ENCODE measurements around the gene CCL26. TPM values are rescaled to one million over a fixed set of nuclear protein-coding genes. Genes with fewer than 3 reads are reported as not detected.

The CCL26 gene
- total RNA-seq, 5 donors from 2014 or later (not counting 1 experiment from before 2014, with no cell fraction given), result not detected

GRCh38 chr7:75738604-75738974, 33.4 kb downstream of the CCL26 start, which contains the start of gene HIP1:
Gene HIP1, minus strand, starts transcription at chr7:75738941. Its CDS starts 21 bp downstream, at chr7:75738920.
- Mint-ChIP-seq H3K9me3 (no peaks in the 10 kb centered on the region), H3K4me1 (peaks cover 13 to 27% (median 26%) of the 10 kb centered on the region in 3 donors), H3K4me3 (peak within 1 kb of the TSS; percentile 91 to 100 (median 96)), H3K27ac (peak within 1 kb of the TSS; percentile 95 to 98), H3K27me3 (peaks cover 0 to 9% of the 10 kb centered on the region in 2 donors), H3K36me3 (peaks cover under 1% of the 10 kb centered on the region)
- H3K27me3 ChIP-seq (replicated peaks in 1 of 2; ENCODE audit: control insufficient read depth in 2 of 2, extremely low read depth in 1 of 2, insufficient read depth in 2 of 2, low read length in 1 of 2), result no peaks in the 10 kb centered on the region
- ChIA-PET CTCF (interaction anchor here in 1 of 2 donors (1.0 to 1.8 kb wide), 3 partner anchors 9 to 24 kb away, joined by 3 to 8 read pairs (median 4); no protein-coding TSS in a partner anchor), POLR2A (interaction anchor here in 1 of 2 donors (0.8 to 1.1 kb wide), 2 partner anchors 140 to 176 kb away, joined by 3 to 4 read pairs; partner anchors contain the start of gene RHBDD2)
- ATAC-seq (replicated peaks in 1 of 4), result peak in 2 of 4 experiments; percentile 0 to 4
- H3K36me3 ChIP-seq (ENCODE audit: control insufficient read depth in 2 of 2, extremely low read depth in 1 of 2, insufficient read depth in 1 of 2, low read length in 1 of 2), result no peaks in the 10 kb centered on the region
- H3K27ac ChIP-seq (ENCODE audit: low read length), result peak within 1 kb of the TSS; percentile 81
- H3K4me1 ChIP-seq (ENCODE audit: control insufficient read depth in 1 of 2, extremely low read depth in 1 of 2, insufficient read depth in 2 of 2, low read length in 2 of 2), result peaks cover 0 to 20% of the 10 kb centered on the region in 2 experiments
- DNase-seq, result peak in 3 of 35 experiments; percentile 3 to 7 (median 4)
- no peaks in the 10 kb centered on the region for H3K9me3 ChIP-seq
- H3K4me3 ChIP-seq (ENCODE audit: control insufficient read depth in 1 of 2, extremely low read depth in 1 of 2, low read length in 1 of 2), result peak within 1 kb of the TSS; percentile 92 to 95
- WGBS (ENCODE audit: insufficient coverage), result under 1% methylated on average over 26 of the region's 30 CpGs

DNA sequence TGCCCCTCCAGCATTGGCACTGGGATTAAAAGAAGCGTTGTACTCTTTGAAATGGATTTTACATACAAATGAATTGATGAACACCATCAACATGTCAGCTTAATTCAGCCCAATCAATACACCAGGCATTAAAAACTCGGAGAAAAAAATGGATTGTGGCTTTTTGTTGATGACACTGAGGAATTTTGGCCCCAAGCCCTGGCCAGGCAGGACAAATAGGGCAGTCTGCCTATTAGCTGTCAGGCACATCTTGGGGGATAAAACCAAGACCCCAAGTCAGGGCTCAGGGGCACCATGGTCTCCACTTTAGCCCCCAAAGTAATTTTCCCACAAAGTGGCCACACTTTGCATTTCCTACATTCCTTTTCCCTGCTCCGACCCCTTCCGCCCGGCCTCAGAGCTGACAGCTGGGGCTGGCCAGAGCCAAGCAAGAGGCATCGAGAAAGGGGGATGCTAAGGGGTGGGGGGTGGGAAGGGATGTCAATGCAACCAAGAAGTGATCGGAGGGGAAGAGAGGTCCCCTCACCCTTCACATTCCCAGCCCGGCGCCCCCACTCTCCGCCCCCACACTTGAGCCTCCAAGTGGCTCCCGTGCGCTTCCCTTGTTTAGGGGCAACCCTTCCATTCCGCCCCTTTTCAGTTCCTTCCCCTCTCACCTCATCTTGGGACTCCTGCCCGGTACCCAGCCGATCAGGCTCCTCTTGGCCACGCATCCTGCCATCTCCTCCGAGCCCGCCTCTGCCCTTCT, 34.0 kb downstream of the CCL26 start:
- 0% methylated on average over 9 of the region's 18 CpGs for WGBS (ENCODE audit: insufficient coverage)
- Mint-ChIP-seq H3K36me3 (peaks cover 6% of the 10 kb centered on the region), H3K4me3 (peak overlapping the region; percentile 85 to 91 (median 91)), H3K27me3 (peaks cover 2 to 9% of the 10 kb centered on the region in 2 donors), H3K9me3 (no peaks in the 10 kb centered on the region), H3K4me1 (peaks cover 13 to 30% (median 26%) of the 10 kb centered on the region in 3 donors), H3K27ac (peak overlapping the region; percentile 19 to 79)
- H3K4me1 ChIP-seq (ENCODE audit: control insufficient read depth in 1 of 2, extremely low read depth in 1 of 2, insufficient read depth in 2 of 2, low read length in 2 of 2), result peaks cover 0 to 20% of the 10 kb centered on the region in 2 experiments
- peak in 2 of 35 experiments; percentile 8 to 11 for DNase-seq
- no peaks in the 10 kb centered on the region for H3K27me3 ChIP-seq (replicated peaks in 1 of 2; ENCODE audit: control insufficient read depth in 2 of 2, extremely low read depth in 1 of 2, insufficient read depth in 2 of 2, low read length in 1 of 2)
- peak overlapping the region; percentile 88 to 95 for H3K4me3 ChIP-seq (ENCODE audit: control insufficient read depth in 1 of 2, extremely low read depth in 1 of 2, low read length in 1 of 2)
- H3K27ac ChIP-seq (ENCODE audit: low read length), result peak overlapping the region; percentile 58
- ATAC-seq (replicated peaks in 1 of 4), result no peak
- ChIA-PET POLR2A (no interaction called here), CTCF (interaction anchor here in 1 of 2 donors (1.0 to 1.8 kb wide), 2 partner anchors 9 to 25 kb away, joined by 4 to 8 read pairs; no protein-coding TSS in a partner anchor)
- no peaks in the 10 kb centered on the region for H3K9me3 ChIP-seq
- no peaks in the 10 kb centered on the region for H3K36me3 ChIP-seq (ENCODE audit: control insufficient read depth in 2 of 2, extremely low read depth in 1 of 2, insufficient read depth in 1 of 2, low read length in 1 of 2)

DNA sequence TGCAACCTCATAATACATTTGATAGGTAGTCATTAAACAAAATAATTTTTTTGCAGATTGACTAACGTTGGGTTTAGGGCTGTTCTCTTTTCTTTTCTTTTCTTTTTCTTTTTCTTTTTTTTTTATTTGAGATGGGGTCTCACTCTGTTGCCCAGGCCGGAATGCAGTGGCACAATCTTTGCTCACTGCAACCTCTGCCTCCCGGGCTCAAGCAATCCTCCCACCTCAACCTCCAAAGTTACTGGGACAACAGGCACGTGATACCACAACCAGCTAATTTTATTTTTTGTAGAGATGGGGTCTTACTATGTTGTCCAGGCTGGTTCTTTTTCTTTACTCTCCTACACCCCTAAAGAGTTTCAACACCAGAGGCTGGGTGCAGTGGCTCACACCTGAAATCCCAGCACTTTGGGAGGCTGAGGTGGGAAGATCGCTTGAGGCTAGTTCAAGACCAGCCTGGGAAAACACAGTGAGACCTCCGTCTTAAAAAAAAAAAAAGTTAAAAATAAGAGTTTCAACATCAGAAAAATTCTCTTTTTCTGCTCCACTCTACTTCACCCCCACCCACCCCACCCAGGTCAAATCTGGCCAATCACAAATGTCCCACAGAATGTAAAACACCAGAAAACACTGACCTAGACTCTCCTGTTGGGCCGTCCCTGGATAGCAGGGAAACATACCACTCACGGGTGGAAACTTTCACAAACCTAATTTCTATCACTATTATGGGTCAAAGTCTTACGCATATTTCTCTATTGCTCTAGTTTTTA, 36.2 kb downstream of the CCL26 start:
- Histone ChIP-seq H3K36me3 (ENCODE audit: control insufficient read depth in 2 of 2, extremely low read depth in 1 of 2, insufficient read depth in 1 of 2, low read length in 1 of 2) (no peaks in the 10 kb centered on the region), H3K4me1 (ENCODE audit: control insufficient read depth in 1 of 2, extremely low read depth in 1 of 2, insufficient read depth in 2 of 2, low read length in 2 of 2) (peaks cover 0 to 20% of the 10 kb centered on the region in 2 experiments), H3K27me3 (replicated peaks in 1 of 2; ENCODE audit: control insufficient read depth in 2 of 2, extremely low read depth in 1 of 2, insufficient read depth in 2 of 2, low read length in 1 of 2) (no peaks in the 10 kb centered on the region), H3K9me3 (no peaks in the 10 kb centered on the region), H3K4me3 (ENCODE audit: control insufficient read depth in 1 of 2, extremely low read depth in 1 of 2, low read length in 1 of 2) (no peak overlapping the region), H3K27ac (ENCODE audit: low read length) (no peak overlapping the region)
- Mint-ChIP-seq H3K36me3 (peaks cover 7% of the 10 kb centered on the region), H3K27ac (no peak overlapping the region), H3K4me3 (no peak overlapping the region), H3K9me3 (no peaks in the 10 kb centered on the region), H3K4me1 (peaks cover 12 to 36% (median 22%) of the 10 kb centered on the region in 3 donors), H3K27me3 (peaks cover 2 to 9% of the 10 kb centered on the region in 2 donors)
- WGBS (ENCODE audit: insufficient coverage), result no CpG with 5 or more reads among the region's 9 CpGs
- ChIA-PET CTCF (no interaction called here), POLR2A (no interaction called here)
- no peak for DNase-seq
- ATAC-seq (replicated peaks in 1 of 4), result no peak

- H3K9me3 ChIP-seq, result no peaks in the 10 kb centered on the region
- no peak for DNase-seq
- peaks cover 0 to 24% of the 10 kb centered on the region in 2 experiments for H3K4me1 ChIP-seq (ENCODE audit: control insufficient read depth in 1 of 2, extremely low read depth in 1 of 2, insufficient read depth in 2 of 2, low read length in 2 of 2)
- no peak overlapping the region for H3K27ac ChIP-seq (ENCODE audit: low read length)
- H3K36me3 ChIP-seq (ENCODE audit: control insufficient read depth in 2 of 2, extremely low read depth in 1 of 2, insufficient read depth in 1 of 2, low read length in 1 of 2), result no peaks in the 10 kb centered on the region
- Mint-ChIP-seq H3K4me3 (no peak overlapping the region), H3K27me3 (peaks cover 2 to 9% of the 10 kb centered on the region in 2 donors), H3K9me3 (no peaks in the 10 kb centered on the region), H3K36me3 (peaks cover 7% of the 10 kb centered on the region), H3K4me1 (peaks cover 13 to 36% (median 17%) of the 10 kb centered on the region in 3 donors), H3K27ac (no peak overlapping the region)
- no peak for ATAC-seq (replicated peaks in 1 of 4)
- ChIA-PET POLR2A (interaction anchor here in 1 of 2 donors (0.6 kb wide), 1 partner anchor 322 kb away, joined by 4 read pairs; no protein-coding TSS in a partner anchor), CTCF (interaction anchor here (0.5 to 0.6 kb wide), 2 partner anchors 26 to 480 kb away, joined by 3 to 4 read pairs; no protein-coding TSS in a partner anchor)
- no peaks in the 10 kb centered on the region for H3K27me3 ChIP-seq (replicated peaks in 1 of 2; ENCODE audit: control insufficient read depth in 2 of 2, extremely low read depth in 1 of 2, insufficient read depth in 2 of 2, low read length in 1 of 2)
- WGBS (ENCODE audit: insufficient coverage), result 76% methylated on average over 2 of the region's 9 CpGs
- H3K4me3 ChIP-seq (ENCODE audit: control insufficient read depth in 1 of 2, extremely low read depth in 1 of 2, low read length in 1 of 2), result no peak overlapping the region
These were observed 37.2 kb downstream of the CCL26 start for GRCh38 chr7:75734586-75735458.

GRCh38 chr7:75732764-75733630, 39.0 kb downstream of the CCL26 start:
- no peaks in the 10 kb centered on the region for H3K9me3 Mint-ChIP-seq
- Histone ChIP-seq H3K4me1 (ENCODE audit: control insufficient read depth in 1 of 2, extremely low read depth in 1 of 2, insufficient read depth in 2 of 2, low read length in 2 of 2) (peaks cover 4 to 33% of the 10 kb centered on the region in 2 experiments), H3K9me3 (no peaks in the 10 kb centered on the region), H3K36me3 (ENCODE audit: control insufficient read depth in 2 of 2, extremely low read depth in 1 of 2, insufficient read depth in 1 of 2, low read length in 1 of 2) (no peaks in the 10 kb centered on the region), H3K27me3 (replicated peaks in 1 of 2; ENCODE audit: control insufficient read depth in 2 of 2, extremely low read depth in 1 of 2, insufficient read depth in 2 of 2, low read length in 1 of 2) (no peaks in the 10 kb centered on the region), H3K4me3 (ENCODE audit: control insufficient read depth in 1 of 2, extremely low read depth in 1 of 2, low read length in 1 of 2) (no peak overlapping the region), H3K27ac (ENCODE audit: low read length) (no peak overlapping the region)
- peaks cover 7% of the 10 kb centered on the region for H3K36me3 Mint-ChIP-seq
- WGBS (ENCODE audit: insufficient coverage), result 94% methylated on average over 12 of the region's 15 CpGs
- peaks cover 17 to 42% (median 19%) of the 10 kb centered on the region in 3 donors for H3K4me1 Mint-ChIP-seq
- ChIA-PET POLR2A (no interaction called here), CTCF (no interaction called here)
- DNase-seq (no peak), ATAC-seq (replicated peaks in 1 of 4) (no peak)
- H3K4me3 Mint-ChIP-seq, result no peak overlapping the region
- H3K27me3 Mint-ChIP-seq, result peaks cover 2 to 9% of the 10 kb centered on the region in 2 donors
- no peak overlapping the region for H3K27ac Mint-ChIP-seq

All from T-cell (primary cell).